Activated gamma-delta T cell treated with anti-CD3 and anti-CD28 coated beads, Interleukin-2, amount 50 U/mL, for 16 hours (primary cell): ENCODE data around the gene GOLGA8Q.
"Not testable (repeated sequence)": the region's sequence is repeated elsewhere in the genome, so short reads cannot be mapped to it uniquely, and the experiment has no call there.

ENCODE experiments used
- DNase-seq: peaks from one replicate; pipeline ENCODE4 v3.0.0-alpha.2; 2020; ENCODE audit warnings: low read depth

Gene GOLGA8Q

GRCh38 chr15:30551750-30552149 lies at the start of gene GOLGA8Q:
Gene GOLGA8Q, plus strand, starts transcription at chr15:30552050. Its CDS starts 28 bp downstream, at chr15:30552078.
- DNase-seq, result not testable (repeated sequence)

- DNase-seq, result not testable (repeated sequence)
Measured at GRCh38 chr15:30502904-30503781, 48.7 kb upstream of the GOLGA8Q start.

- DNase-seq, result not testable (repeated sequence)
Measured at GRCh38 chr15:30504162-30504843, 47.5 kb upstream of the GOLGA8Q start.

- not testable (repeated sequence) for DNase-seq
Measured at GRCh38 chr15:30514545-30514944, 37.3 kb upstream of the GOLGA8Q start.

- DNase-seq, result not testable (repeated sequence)
Measured at GRCh38 chr15:30523453-30524243, 28.2 kb upstream of the GOLGA8Q start.

GRCh38 chr15:30525912-30526311 lies 25.9 kb upstream of the GOLGA8Q start:
- DNase-seq, result not testable (repeated sequence)

GRCh38 chr15:30529049-30529448 lies 22.8 kb upstream of the GOLGA8Q start:
- not testable (repeated sequence) for DNase-seq

GRCh38 chr15:30566949-30567348 lies 15.1 kb downstream of the GOLGA8Q start:
- DNase-seq, result not testable (repeated sequence)

- DNase-seq, result not testable (repeated sequence)
Measured at GRCh38 chr15:30573012-30573491, 21.2 kb downstream of the GOLGA8Q start.

- not testable (repeated sequence) for DNase-seq
Measured at GRCh38 chr15:30579394-30579970, 27.6 kb downstream of the GOLGA8Q start.

GRCh38 chr15:30580716-30581115 lies 28.9 kb downstream of the GOLGA8Q start:
- not testable (repeated sequence) for DNase-seq

- DNase-seq, result not testable (repeated sequence)
Measured at GRCh38 chr15:30598953-30599352, 47.1 kb downstream of the GOLGA8Q start.

GRCh38 chr15:30603796-30604195 lies 51.9 kb downstream of the GOLGA8Q start, which contains the start of gene GOLGA8H:
Gene GOLGA8H, plus strand, starts transcription at chr15:30604028. Its CDS starts 98 bp downstream, at chr15:30604126.
- not testable (repeated sequence) for DNase-seq
